ENCODE data around the gene SLX4IP.

SLX4IP gene

DNA sequence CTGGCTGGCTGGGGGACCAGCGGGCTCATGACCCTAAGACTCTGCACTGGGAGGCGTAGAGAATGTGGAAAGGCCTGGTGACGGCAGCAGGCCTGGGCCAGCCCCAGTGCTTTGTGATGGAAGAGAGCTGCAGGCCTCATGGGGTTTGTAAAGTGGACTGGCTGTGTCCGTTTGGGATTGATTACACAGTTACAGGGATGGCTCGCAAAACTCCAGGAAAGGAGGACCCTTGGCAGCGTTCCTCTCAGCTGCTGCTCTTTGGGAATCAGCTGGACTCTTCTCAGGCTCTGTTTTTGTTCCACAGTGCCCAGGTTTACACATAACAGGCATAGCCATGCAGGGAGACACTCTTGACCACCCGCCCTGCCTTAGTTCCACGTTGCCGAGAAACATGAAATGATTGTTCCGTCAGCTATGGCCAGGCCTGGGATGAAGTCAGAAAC, 89.0 kb downstream of the SLX4IP start:
- DNase-seq: no peak

DNA sequence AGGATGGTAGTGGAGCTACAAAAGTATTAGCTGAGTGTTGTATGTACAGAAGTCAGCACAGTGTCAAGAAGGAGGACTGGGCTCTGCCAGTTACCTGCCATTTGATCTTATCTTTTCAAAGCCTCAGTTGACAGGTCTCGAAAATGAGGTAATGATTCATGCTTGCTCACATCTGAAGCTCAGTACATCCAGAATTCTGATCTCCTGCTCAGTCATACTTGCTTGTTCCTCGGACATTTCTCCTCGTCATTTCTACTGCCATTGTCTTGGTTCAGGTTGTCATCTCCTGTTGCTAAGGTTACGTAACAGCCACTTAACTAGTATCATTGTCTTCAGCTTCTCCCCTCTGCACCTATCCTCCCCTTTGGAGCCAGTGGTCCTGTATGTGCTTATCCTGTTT, 89.5 kb downstream of the SLX4IP start:
- DNase-seq: no peak

DNA sequence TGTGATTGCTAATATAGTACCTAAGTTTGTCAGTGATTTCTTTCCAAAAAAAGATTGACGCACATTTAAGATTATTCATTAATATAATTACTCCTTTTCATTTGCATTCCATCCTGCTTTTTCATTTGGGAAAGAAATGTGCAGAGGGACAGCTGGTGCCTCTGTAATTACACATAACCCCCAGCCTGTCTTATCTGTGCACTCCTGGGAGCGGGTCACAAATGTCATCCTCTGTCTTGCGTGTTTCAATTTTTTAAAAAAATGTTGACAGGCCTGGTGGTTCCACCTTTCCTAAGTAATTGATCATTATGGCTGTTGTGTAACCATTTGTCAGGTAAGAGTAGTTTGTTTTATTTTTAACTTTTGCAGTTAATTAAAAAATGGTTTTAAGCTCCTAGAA, 92.7 kb downstream of the SLX4IP start:
- no peak for DNase-seq

DNA sequence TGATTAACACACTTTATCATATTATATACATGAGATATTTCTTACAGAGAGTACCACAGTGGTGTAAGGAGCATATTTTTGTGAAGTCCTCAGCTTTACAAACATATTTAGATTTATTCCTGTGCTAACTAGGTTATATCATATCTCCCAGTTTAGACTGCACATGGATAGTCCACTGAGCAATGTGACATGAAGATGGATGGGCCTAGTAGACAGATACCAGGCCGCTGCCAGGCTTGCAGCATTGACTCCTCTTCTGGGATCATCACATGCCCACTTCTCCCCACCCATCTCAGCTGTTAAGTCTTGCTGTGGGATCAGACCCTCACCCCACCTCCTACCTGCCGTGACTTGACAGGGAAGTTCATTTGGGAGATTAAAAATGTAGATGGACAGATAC, 95.8 kb downstream of the SLX4IP start:
- DNase-seq: no peak

DNA sequence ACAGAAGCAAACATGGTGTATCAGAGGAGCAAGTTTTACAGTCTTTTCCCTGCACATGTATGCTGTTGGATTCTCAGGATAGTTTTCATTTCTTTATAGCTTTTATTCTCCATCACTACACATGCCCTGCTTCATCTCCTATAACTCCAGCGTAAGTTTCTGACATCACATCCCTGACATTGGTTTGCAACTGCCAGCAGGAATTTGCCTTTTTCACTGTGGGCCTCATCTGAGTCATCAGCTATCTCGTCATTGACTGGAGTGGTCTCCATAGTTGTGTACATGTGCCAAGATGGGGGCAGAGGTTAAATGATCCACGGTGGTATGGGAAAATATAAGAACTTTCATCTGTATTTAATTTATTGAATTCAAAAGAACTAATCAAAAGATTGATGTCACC, 96.7 kb downstream of the SLX4IP start:
- no peak for DNase-seq

DNA sequence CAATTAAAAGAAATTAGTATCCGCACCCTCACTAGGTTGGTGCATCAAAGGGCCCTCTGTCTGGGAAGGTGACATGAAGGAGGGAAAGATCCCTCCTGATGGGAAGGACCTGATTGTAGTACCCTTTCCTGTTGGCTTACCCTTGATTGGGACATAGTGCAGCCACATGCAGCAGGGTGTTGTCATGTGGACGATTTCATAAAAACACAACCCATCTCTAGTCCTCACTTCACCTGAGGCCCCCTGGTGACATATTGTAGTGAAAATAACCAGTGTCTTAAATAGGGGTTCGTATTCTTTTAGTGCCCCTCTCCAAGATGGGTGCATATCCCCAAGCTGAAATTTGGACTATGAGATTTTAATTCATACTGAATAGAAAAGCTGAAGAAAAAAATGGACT, 97.3 kb downstream of the SLX4IP start:
- DNase-seq: no peak

DNA sequence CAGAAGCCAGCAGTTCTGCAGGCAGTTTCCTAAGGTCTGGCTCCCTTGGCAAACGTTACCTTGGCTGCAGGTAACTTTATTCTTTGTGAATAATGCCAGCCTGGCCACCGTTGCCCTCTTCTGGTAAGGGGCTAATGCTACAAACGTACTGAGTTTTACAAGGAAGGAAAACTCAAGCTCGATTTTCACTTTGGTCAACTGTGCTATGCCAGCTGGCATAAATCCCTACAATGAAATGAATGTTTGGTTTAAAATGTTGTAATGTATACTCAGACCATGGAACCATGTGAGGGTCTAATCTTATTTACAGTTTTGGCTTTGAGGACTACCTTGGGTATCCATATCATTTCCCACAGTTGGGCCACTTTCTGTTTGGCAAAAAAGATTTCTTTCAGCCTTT, 101.4 kb downstream of the SLX4IP start:
- DNase-seq: peak; percentile 56

DNA sequence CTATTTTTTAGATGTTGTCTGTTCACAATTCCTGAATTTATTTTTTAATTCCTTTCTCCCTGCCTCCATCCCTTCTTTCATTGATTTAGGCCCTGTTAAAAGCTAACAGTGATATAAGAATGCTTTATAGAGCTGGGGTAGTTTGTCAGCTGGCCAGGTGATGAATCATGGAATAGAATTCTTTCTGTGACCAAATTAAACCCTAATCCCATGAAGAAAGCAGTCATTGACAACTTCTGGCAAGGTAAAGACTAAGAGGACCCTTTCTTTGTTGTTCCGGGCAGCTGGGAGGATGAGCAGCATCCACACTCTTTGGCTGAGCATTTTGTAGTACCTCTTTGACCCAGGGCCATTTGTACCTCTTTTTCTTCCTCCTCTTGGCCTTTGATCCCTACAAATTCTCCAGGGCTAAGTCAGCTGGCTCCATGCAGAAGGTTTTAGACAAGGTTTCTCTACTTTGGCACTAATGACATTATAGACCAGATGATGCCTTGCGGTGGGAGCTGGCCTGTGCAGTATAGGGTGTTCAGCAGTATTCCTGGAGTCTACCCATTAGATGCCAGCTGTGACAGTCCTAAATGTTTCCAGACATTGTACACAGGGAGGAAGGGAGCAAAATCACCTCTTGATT, 102.9 kb downstream of the SLX4IP start:
- DNase-seq: no peak

DNA sequence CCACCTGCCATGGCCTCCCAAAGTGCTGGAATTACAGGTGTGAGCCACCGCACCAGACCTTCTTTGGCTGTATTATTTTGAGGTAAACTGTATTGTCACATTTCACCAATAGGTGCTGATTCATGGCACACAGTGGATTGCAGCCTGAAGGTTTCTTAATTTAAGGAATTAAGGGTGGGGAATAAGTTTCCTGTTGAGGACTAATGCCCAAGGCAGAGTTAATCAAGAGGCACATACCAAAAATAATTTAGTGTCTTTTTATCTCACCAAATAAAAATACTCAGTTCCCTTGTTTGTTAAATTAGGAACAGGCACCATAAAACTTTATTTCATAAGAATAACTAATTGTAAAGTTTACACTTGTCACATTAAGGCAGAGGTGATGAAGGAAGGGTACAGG, 103.7 kb downstream of the SLX4IP start:
- DNase-seq: no peak

DNA sequence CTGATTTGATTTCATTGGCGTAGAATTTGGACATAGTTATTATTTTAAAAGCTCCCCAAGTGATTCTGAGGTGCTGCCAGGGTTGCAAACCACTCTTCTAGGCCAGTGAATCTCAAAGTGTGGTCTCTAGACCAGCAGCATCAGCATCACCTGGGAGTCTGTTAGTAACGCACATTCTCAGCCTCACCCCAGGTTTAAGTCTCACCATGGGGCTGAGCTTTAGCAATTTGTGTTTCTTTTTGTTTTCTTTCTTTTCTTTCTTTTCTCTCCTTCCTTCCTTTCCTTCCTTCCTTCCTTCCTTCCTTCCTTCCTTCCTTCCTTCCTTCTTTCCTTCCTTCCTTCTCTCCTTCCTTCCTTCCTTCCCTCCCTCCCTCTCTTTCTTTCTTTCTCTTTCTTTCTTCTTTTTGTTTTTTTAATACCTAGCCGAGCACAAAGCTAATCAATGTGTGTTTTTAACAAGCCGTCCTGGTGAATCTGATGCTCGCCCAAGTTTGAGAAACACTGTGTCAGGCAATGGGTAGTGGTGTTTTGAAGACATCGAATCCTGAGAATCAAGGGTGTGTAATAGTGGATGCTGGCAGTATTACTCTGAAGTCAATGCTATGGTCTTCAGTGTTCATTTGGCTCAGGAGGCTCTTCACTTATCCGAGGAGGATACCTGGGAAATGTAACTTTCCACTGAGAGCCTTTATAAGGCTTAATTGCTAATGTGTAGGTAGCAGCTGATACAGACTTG, 104.9 kb downstream of the SLX4IP start:
- no peak for DNase-seq

DNA sequence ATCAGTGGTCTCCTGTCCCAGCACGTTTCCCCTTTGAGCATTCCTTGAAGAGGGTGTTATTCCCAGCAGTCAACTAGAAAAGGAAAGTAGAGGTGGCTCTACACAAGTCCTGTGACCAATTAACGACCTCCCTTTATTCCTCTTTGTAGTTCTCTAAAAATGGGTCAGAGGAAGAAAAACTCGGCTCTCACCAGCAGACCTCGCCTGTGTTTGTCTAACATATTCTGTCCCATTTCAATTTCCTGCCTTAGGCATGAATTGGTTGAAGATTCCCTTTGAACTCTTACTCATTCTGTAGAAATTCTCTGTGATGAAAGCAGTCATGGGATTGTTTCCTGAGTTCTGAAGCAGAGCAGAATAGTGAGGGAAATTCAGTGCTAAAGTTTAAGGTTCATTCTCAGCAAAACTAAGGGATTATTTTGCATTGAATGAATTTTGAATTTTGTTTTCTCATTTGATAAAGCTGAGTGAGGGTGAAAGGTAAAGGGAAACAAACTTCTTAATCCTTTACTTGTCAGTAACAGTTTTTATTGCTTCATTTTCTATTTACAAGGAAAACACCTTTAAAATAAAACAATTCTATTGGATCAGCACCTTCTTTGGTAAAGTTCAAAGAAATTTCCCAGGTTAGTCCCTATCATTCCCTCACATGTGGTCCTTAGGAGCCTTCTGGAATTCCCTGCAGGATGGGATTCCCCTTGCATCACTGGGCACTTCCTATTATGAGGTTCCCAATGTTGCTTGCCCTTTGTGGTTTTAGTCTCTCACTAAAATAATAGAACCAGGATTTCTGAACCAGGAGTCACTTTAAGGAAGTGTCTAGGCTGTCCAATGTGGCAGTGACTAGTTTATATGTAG, 105.8 kb downstream of the SLX4IP start:
- DNase-seq: no peak

DNA sequence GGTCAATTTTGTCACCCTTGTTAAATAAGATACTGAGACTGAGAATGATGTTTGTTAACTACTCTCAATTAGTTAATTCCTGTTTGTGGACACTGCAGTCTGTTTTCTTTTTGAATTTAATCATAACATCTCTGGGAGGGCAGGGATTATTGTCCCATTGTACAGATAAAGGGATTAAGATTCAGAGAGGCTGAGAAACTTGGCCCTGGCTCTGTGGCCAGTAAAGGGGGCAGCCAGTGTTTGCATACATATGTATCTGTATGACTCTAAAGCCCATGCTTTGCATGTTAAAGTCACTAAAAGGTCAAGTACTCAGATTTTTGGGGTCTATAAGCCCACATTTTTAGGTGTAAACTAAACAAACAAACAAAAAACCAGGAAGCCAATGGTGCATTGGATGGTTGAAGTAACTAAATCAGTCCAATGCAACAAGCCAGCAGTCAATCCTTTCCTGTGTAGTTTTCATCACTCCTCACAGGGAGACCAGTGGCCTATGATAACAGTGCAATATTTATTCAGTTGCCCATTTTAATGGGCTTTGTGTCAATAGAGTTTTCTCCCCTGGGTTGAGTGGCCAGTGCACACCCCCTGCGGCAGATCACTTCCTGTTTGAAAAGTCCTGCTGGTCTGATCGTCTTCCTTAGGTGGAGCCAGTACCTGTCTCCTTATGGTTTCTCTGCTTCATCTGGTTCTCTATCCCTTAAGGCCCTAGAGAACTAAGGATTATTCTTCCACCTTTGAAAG, 106.7 kb downstream of the SLX4IP start:
- no peak for DNase-seq

DNA sequence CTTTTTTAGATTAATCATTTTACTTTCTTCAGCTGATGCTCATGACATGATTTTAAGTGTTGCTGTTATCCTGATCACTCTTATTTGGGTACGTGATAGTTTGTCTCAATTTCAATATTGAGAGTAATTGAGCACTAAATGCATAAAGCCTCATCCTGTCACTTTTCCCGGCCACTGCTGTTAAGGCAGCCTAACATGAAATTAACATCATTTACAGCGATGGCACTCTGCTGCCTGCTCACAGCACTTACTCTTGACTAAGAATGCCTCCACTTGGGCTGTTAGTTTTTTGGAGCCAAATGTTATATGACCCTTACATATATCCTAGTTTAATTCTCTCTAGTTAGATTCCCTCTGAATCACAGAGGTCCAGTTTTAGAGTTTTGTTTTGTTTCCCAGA, 107.3 kb downstream of the SLX4IP start:
- DNase-seq: no peak

DNA sequence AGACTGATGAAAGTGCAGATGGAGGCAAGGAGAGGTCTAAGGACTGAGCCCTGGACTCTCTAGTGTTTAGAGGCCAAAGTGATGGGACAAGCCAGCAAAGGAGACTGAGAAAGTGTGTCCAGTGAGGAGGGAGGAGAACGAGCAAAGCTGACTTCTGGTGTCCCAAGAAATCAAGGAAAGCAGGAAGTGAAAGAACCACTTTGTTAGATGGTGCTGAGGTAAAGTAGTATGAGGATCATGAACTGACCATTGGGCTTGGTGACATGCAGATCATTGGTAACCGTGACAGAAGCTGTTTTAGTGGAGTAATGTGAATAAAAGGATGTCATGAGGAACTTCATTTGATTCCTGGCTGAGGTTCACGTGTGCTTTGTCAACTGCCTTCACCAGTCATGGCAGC, 108.4 kb downstream of the SLX4IP start:
- no peak for DNase-seq

DNA sequence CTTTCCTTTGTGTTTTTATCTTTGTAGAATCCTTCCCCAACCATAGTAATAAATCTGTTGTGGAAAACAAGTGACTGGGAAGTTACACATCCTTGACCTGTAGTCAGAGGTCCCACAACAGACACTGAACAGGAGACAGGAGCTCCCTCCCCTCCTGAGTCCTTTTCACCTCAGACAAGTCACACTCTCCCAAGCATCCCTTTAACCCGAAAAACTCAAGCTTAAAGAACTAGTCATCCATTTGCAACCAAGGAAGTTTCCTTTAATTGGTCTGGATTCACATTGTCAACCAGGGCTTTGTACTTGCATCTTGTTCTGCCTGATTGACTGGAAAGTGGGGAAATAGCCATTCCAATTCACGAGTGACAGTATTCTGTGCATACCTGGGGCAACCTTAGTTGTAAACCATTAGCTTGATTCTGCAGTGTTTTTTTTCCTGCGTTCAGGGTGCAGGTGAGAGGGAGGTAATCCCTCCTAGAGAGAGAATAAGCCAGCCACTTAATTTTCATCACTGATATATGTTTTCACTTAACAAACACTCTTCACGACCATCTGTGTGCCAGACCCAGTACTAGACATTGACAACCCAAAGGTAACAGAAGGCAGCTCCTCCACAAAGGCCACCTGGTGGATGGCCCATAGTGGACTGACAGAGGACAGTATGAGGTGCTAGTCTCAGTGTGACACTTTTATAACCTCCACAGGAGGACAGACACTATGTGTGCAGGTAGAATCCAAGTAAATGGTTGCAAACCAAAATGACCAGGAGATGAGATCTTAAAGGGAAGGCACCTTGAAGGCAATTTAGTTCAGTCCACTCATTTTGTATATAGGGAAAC, 112.4 kb downstream of the SLX4IP start:
- DNase-seq: no peak

DNA sequence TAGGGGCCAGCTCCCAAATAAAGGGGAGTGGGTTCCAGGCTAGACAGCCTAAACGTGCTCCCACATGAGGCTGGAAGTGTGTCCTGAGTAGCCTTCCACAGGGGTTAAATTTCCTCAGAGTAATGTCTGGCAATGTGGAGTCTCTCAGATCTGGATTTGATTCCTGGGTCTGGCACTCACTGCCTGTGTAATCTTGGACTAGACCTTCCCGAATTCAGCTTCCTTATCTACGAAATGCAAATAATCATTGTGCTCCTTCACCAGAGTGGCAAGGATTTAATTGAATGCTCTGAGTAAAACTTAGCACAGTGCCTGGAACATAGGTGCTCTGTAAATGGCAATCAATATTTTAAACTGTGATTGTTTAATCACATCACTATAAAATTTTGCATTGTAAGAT, 114.4 kb downstream of the SLX4IP start:
- no peak for DNase-seq

DNA sequence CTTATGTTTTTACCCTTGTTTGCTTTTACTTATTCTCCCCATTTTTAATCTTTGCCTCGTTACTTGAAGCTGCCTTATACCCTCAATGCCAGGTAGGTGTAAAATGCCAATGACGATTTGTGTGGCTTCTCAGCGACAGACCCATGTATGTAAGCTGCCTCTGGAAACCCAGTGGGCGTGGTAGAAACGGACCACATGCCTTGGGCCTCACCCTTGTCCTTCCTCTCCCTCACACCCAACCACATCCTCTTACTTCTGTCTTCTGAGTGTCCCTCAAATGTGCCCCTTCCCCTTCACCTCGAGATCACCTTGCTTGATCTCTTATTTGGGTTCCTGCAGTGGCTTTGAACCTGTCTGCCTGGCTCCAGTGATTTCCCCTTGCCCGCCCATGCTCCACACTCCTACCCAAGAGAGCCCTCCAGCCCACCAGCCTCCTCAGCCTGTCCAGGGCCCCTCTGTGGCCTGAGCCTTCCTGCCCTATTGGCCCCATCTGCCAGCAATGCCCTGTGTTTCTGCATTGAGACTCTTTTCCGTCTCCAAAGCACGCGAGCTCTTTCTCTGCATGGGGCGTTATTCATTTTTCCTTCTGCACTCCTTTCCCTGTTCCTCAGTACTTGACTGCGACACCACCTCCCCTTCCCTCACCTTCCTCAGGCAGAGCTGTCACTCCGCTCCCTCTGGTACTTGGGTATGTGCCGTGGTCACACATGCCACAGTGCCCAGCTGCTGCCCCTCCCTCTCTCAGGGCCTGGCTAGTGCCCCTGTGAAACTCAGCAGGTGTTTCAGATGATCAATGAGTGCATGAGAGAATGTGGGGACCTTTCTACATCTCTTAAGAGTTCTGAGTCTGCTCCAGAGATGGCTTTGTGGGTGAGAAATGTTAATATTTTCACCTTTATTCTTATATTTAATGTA, 115.4 kb downstream of the SLX4IP start:
- no peak for DNase-seq

DNA sequence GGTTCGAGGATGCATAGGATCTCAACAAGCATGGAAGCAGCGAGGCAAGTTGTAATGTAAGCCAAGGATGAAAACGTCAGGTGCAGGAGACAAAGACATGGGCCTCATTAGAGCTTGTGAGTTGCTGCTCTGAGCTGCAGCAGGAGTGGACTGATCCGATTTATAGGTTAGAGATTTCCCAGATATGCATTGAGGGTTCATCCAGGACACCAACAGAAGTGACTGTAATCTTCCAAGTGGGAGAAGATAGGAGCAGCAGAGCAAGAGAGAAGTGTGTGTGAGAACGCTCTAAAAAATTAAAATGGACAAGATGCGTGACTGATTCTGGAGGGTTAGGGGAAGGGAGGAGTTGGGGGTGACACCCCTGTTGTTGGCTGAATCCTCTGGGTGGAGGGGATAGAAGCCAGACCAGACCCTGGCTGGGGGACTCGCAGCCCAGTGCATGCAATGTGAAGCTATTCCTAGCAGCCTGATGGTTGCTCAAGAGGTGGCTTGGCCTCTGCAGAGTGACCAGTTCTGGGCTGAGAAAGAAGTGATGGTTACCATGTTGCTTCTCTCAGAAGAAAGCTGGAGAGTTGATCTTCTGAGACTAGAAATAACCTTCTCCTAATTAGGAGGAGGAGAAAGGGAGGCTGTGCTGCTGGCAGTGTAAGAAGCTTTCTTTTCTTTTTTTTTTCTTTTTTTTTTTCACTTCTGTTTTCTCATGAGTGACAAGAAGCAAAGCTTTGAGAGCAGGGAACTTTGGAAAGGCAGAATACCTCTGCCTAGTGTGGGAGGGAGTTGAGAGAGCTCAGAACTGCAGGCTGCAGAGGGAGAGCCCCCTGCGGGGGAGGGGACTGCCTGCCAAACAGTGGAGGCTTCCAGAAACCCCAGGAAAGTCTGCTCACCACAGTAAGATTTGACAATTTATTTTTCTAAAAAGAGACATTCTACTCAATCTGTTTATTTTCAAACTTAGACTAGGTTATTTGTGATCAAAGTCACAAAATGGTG, 116.9 kb downstream of the SLX4IP start:
- no peak for DNase-seq

DNA sequence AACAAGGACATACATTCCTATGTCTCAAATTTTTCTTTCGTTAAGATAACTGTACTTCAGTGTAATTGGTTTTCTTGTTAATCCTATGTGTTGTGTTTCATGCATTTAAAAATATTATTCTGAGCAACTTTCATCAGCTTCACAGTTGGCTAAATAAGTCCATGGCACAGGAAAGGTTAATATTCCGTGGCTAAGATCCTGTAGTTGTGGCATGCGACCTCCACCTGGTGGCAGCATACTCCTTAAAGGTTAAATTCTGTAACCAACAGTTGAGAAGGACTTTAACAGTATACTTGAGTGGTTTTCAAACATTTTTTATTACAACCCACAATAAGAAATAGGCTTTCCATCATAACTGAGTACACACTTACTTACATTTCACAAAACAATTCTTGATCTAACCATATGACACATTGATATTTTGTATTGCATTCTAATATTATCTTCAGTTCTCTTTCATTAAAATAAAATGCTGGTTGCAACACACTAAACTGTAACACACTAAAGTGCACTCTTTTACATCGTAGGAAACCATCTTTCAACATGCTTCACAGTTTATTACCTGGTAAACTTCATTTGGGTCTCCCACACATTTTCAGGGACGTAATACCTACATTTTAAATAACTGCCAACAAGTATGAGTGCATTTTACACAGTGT, 118.3 kb downstream of the SLX4IP start:
- peak; percentile 60 for DNase-seq
